ENCODE results near the gene MYO9B.

MYO9B gene

GRCh38 chr19:17075035-17075863 lies at the start of gene MYO9B, which contains the start of gene HAUS8:
TSS of gene MYO9B (plus strand) at chr19:17075777. CDS start at chr19:17101718, 25,941 bp downstream.
TSS of gene HAUS8 (minus strand) at chr19:17075452. CDS start at chr19:17075422, 30 bp downstream.
- Histone ChIP-seq H3K36me3 (ENCODE audit: insufficient read depth, low read depth, low read length) (peaks cover 31% of the 10 kb centered on the region), H3K4me1 (ENCODE audit: insufficient read depth, low read length) (peaks cover 6% of the 10 kb centered on the region; the same call in 1 of the 2 replicates)

DNA sequence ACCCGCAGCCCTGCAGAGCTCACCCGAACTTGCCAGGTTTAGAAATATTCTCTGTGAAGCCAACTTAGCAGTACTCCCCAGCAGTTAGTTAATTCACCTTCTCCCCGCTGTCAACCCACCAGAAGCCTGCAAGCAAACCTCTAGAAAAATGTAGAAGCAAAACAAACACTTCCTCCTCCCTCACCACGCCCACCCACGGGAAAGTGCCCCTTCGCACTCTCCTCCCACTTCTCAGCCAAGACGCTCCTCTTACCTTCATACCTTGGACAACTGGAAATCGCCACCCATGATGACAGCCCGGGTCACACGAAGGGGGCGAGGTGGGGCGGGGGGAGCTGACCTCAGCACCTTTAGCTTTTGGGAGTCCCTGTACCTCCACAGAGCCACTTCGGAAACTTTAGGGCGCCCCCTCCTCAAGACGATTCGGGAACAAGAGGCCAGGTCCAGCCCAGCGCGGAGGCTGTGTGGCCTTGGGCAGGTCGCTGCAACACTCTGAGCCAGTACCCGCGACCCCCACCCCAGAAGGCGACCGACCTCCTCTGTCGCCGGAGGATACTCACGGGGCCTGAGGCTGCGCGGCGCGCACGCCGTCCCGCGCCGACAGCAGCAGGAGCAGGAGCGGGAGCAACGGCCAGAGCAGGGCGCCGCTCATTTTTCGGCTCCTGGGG lies 49.5 kb upstream of the MYO9B start:
- Histone ChIP-seq H3K9ac (ENCODE audit: low read depth, low read length) (peak overlapping the region; percentile 73), H3K27me3 (ENCODE audit: insufficient read depth, low read length) (peaks cover 23% of the 10 kb centered on the region), H3K4me1 (ENCODE audit: insufficient read depth, low read length) (peaks cover 5% of the 10 kb centered on the region; the same call in 1 of the 2 replicates), H3K4me3 (ENCODE audit: low read length) (peak overlapping the region; percentile 89), H3K9me3 (ENCODE audit: insufficient read depth, low read depth, low read length) (no peaks in the 10 kb centered on the region), H3K27ac (ENCODE audit: low read length) (no peak overlapping the region), H3K36me3 (ENCODE audit: insufficient read depth, low read depth, low read length) (no peaks in the 10 kb centered on the region; the same call in 1 of the 2 replicates)

More at GRCh38 chr19:17075035-17075863, at the start of gene MYO9B, which contains the start of gene HAUS8:
- H3K9me3 ChIP-seq (ENCODE audit: insufficient read depth, low read depth, low read length) = no peaks in the 10 kb centered on the region
- peak within 1 kb of the TSS; percentile 99 for H3K4me3 ChIP-seq (ENCODE audit: low read length)
- peak within 1 kb of the TSS; percentile 91 for H3K9ac ChIP-seq (ENCODE audit: low read depth, low read length)
- peak within 1 kb of the TSS; percentile 72 for H3K27ac ChIP-seq (ENCODE audit: low read length)
- no peaks in the 10 kb centered on the region for H3K27me3 ChIP-seq (ENCODE audit: insufficient read depth, low read length)

DNA sequence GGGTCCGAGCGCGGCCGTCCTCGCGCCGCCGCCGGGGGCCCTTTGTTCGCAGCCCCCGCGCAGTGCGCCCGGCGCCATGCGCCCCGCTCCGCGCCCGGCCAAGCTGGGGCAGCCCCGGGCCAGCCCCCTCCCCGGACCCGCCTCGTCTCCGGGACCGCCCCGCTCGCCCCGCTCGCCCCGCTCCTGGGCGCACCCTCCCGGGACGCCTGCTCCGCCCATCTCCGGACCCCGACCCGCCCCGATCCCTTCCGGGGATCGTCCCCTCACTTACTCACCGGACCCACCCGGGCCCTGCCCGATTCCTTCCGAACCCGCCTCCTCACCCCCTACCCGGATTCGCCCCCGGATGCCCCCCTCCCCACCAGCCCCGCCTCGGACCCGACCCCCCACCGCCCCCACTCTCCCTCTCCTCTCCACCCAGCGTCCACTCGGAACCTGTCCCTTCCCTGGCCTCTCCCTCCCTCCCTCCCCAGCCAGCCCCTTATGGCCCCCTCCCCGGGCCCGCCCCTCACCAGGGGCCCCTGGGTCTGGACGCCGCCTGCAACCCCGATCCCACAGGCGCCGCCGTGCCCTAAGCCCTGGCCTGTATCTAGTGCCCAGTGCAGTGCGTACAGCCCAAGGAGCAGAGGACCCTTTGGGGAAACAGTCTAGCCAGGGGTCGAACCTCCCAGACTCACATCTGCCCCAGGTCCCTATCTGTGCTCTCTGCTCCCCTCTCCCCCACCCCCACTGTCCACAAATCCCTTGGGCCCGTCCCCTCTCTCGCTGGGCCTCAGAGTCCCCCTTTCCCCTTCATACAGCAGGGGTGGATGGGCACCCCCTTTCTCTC lies 48.7 kb upstream of the MYO9B start, which contains the start of gene CPAMD8:
TSS of gene CPAMD8 (minus strand) at position 105 of the 829 bp plus-strand sequence. CDS start 168 bp downstream, outside the sequence.
- Histone ChIP-seq H3K27me3 (ENCODE audit: insufficient read depth, low read length) (peaks cover 23% of the 10 kb centered on the region), H3K4me1 (ENCODE audit: insufficient read depth, low read length) (peaks cover 5% of the 10 kb centered on the region; the same call in 1 of the 2 replicates), H3K9me3 (ENCODE audit: insufficient read depth, low read depth, low read length) (no peaks in the 10 kb centered on the region), H3K4me3 (ENCODE audit: low read length) (peak within 1 kb of the TSS; percentile 89), H3K36me3 (ENCODE audit: insufficient read depth, low read depth, low read length) (no peaks in the 10 kb centered on the region; the same call in 1 of the 2 replicates), H3K27ac (ENCODE audit: low read length) (no peak within 1 kb of the TSS), H3K9ac (ENCODE audit: low read depth, low read length) (peak within 1 kb of the TSS; percentile 73)

- Histone ChIP-seq H3K4me3 (ENCODE audit: low read length) (peak overlapping the region; percentile 51; the same call in 1 of the 2 replicates), H3K27ac (ENCODE audit: low read length) (no peak overlapping the region), H3K36me3 (ENCODE audit: insufficient read depth, low read depth, low read length) (no peaks in the 10 kb centered on the region; the same call in 1 of the 2 replicates), H3K27me3 (ENCODE audit: insufficient read depth, low read length) (peaks cover 23% of the 10 kb centered on the region), H3K9ac (ENCODE audit: low read depth, low read length) (no peak overlapping the region), H3K9me3 (ENCODE audit: insufficient read depth, low read depth, low read length) (no peaks in the 10 kb centered on the region), H3K4me1 (ENCODE audit: insufficient read depth, low read length) (peaks cover 5% of the 10 kb centered on the region; the same call in 1 of the 2 replicates)
These were observed 48.0 kb upstream of the MYO9B start for GRCh38 chr19:17027535-17027975.

DNA sequence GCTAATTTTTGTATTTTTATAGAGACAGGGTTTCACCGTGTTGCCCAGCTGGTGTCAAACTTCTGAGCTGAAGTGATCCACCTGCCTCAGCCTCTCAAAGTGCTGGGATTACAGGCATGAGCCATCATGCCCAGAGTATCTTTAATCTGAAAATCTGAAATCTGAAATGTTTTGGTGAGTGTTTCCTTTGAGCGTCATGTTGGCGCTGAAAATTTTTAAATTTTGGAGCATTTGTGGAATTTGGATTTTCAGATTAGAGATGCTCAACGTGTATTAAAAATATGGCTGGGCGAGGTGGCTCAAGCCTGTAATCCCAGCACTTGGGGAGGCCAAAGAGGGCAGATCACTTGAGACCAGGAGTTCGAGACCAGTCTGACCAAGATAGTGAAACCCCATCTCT lies 43.8 kb upstream of the MYO9B start:
- no peaks in the 10 kb centered on the region for H3K4me1 ChIP-seq (ENCODE audit: insufficient read depth, low read length)
- no peak overlapping the region for H3K27ac ChIP-seq (ENCODE audit: low read length)
- H3K9ac ChIP-seq (ENCODE audit: low read depth, low read length) = no peak overlapping the region
- peaks cover 5% of the 10 kb centered on the region; the same call in 1 of the 2 replicates for H3K27me3 ChIP-seq (ENCODE audit: insufficient read depth, low read length)
- no peaks in the 10 kb centered on the region for H3K36me3 ChIP-seq (ENCODE audit: insufficient read depth, low read depth, low read length)
- H3K9me3 ChIP-seq (ENCODE audit: insufficient read depth, low read depth, low read length) = no peaks in the 10 kb centered on the region
- no peak overlapping the region for H3K4me3 ChIP-seq (ENCODE audit: low read length)

GRCh38 chr19:17035842-17036424 lies 39.6 kb upstream of the MYO9B start:
- Histone ChIP-seq H3K9me3 (ENCODE audit: insufficient read depth, low read depth, low read length) (no peaks in the 10 kb centered on the region), H3K4me3 (ENCODE audit: low read length) (no peak overlapping the region), H3K36me3 (ENCODE audit: insufficient read depth, low read depth, low read length) (no peaks in the 10 kb centered on the region), H3K9ac (ENCODE audit: low read depth, low read length) (no peak overlapping the region), H3K27me3 (ENCODE audit: insufficient read depth, low read length) (no peaks in the 10 kb centered on the region), H3K27ac (ENCODE audit: low read length) (no peak overlapping the region), H3K4me1 (ENCODE audit: insufficient read depth, low read length) (no peaks in the 10 kb centered on the region)

DNA sequence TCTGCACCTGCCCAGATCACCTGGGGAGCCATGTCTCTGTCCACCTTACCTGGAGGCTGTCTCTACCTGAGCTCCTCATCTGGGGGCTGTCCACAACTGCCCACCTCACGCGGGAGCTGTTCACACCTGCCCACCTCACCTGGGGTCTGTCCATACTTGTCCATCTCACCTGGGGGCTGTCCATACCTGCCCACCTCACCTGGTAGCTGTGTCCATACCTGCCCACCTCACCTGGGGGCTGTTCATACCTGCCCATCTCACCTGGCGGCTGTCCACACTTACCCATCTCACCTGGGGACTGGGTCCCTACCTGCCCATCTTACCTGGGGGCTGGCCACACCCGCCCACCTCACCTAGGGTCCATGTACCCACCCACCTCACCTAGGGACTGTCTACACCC lies 38.9 kb upstream of the MYO9B start:
- Histone ChIP-seq H3K9ac (ENCODE audit: low read depth, low read length) (no peak overlapping the region), H3K4me3 (ENCODE audit: low read length) (no peak overlapping the region), H3K27ac (ENCODE audit: low read length) (no peak overlapping the region), H3K36me3 (ENCODE audit: insufficient read depth, low read depth, low read length) (no peaks in the 10 kb centered on the region), H3K4me1 (ENCODE audit: insufficient read depth, low read length) (no peaks in the 10 kb centered on the region), H3K9me3 (ENCODE audit: insufficient read depth, low read depth, low read length) (no peaks in the 10 kb centered on the region), H3K27me3 (ENCODE audit: insufficient read depth, low read length) (no peaks in the 10 kb centered on the region)

DNA sequence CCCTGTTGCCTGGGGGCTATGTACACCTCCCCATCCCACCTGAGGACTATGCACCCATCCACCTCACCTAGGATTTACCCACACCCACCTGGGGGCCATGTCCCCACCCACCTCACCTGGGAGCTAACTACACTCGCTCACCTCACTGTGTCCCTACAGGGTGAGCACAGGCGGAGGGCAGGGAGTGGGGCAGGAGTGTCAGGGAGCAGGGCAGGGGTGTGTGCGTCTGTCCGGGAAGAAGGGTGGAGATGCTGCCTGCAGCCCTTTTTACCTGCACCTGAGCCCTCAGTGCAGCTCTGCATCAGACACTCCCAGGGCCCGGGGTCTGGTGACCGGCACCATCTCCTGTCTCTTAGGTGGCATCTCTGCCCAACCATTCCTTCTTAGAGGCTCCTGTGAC lies 38.4 kb upstream of the MYO9B start:
- Histone ChIP-seq H3K36me3 (ENCODE audit: insufficient read depth, low read depth, low read length) (no peaks in the 10 kb centered on the region), H3K9ac (ENCODE audit: low read depth, low read length) (no peak overlapping the region), H3K27ac (ENCODE audit: low read length) (no peak overlapping the region), H3K9me3 (ENCODE audit: insufficient read depth, low read depth, low read length) (no peaks in the 10 kb centered on the region), H3K4me3 (ENCODE audit: low read length) (no peak overlapping the region), H3K4me1 (ENCODE audit: insufficient read depth, low read length) (no peaks in the 10 kb centered on the region), H3K27me3 (ENCODE audit: insufficient read depth, low read length) (no peaks in the 10 kb centered on the region)

DNA sequence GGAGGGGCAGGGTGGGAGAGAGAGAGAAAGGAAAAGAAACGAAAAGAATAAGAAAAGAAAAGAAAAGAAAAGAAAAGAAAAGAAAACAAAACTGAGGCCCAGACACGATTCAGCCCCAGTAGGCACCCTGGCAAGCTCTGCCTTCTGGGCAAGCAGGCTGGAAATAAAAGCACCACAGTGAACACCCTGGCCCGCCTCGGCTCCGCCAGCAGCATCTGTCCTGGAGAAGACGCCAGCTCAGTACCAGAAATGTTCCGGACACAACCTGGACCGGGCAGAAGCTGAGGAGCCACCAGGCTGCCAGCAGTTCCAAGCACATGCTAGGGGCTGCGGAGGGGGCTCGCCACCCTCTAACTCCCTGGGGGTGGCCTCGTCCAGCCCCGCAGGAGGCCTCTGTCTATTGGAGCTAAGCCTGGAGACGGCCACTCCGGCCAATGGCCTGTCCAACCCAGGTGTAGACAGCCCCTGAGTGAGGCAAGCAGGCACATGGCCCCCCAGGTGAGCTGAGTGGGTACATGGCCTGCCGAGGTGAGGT lies 37.5 kb upstream of the MYO9B start:
- no peak overlapping the region for H3K9ac ChIP-seq (ENCODE audit: low read depth, low read length)
- no peaks in the 10 kb centered on the region for H3K27me3 ChIP-seq (ENCODE audit: insufficient read depth, low read length)
- no peak overlapping the region for H3K27ac ChIP-seq (ENCODE audit: low read length)
- no peaks in the 10 kb centered on the region for H3K9me3 ChIP-seq (ENCODE audit: insufficient read depth, low read depth, low read length)
- no peak overlapping the region for H3K4me3 ChIP-seq (ENCODE audit: low read length)
- no peaks in the 10 kb centered on the region for H3K4me1 ChIP-seq (ENCODE audit: insufficient read depth, low read length)
- H3K36me3 ChIP-seq (ENCODE audit: insufficient read depth, low read depth, low read length) = no peaks in the 10 kb centered on the region

DNA sequence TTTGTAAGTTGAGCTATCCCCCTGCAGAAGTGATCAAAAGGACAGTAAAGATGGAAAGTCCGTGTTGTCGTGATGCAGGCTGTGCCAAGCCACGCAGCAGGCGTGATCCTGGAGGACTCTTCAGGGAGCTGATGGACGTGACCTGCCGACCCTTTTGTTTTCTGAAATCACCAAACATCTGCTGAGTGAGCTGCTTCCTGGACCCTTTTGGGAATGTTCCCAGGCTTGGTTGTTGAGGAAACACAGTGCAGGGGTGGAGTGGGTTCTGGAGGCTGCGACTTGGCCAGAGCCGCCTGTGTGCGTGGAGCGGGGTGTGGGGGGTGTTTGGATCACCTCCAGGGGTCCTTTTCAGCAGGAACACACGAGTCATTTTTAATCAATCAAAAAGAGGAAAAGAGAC lies 33.6 kb upstream of the MYO9B start:
- H3K27me3 ChIP-seq (ENCODE audit: insufficient read depth, low read length) = no peaks in the 10 kb centered on the region
- H3K4me3 ChIP-seq (ENCODE audit: low read length) = no peak overlapping the region
- no peaks in the 10 kb centered on the region for H3K4me1 ChIP-seq (ENCODE audit: insufficient read depth, low read length)
- H3K9me3 ChIP-seq (ENCODE audit: insufficient read depth, low read depth, low read length) = no peaks in the 10 kb centered on the region
- no peak overlapping the region for H3K9ac ChIP-seq (ENCODE audit: low read depth, low read length)
- H3K27ac ChIP-seq (ENCODE audit: low read length) = no peak overlapping the region
- H3K36me3 ChIP-seq (ENCODE audit: insufficient read depth, low read depth, low read length) = no peaks in the 10 kb centered on the region

Measured in iPS-20b (cell line).